SIG-M5 treated with dmso at 0.1 percent for 504 hours (cell line): ENCODE measurements around the gene MYOCD.
"Not testable (repeated sequence)": the region's sequence is repeated elsewhere in the genome, so short reads cannot be mapped to it uniquely, and the experiment has no call there.

Source experiments
- DNase-seq: peaks from one replicate; lab custom pipeline; 2025; ENCODE audit not compliant: unreplicated experiment; lab: John Stamatoyannopoulos, UW

The MYOCD gene, protein sequence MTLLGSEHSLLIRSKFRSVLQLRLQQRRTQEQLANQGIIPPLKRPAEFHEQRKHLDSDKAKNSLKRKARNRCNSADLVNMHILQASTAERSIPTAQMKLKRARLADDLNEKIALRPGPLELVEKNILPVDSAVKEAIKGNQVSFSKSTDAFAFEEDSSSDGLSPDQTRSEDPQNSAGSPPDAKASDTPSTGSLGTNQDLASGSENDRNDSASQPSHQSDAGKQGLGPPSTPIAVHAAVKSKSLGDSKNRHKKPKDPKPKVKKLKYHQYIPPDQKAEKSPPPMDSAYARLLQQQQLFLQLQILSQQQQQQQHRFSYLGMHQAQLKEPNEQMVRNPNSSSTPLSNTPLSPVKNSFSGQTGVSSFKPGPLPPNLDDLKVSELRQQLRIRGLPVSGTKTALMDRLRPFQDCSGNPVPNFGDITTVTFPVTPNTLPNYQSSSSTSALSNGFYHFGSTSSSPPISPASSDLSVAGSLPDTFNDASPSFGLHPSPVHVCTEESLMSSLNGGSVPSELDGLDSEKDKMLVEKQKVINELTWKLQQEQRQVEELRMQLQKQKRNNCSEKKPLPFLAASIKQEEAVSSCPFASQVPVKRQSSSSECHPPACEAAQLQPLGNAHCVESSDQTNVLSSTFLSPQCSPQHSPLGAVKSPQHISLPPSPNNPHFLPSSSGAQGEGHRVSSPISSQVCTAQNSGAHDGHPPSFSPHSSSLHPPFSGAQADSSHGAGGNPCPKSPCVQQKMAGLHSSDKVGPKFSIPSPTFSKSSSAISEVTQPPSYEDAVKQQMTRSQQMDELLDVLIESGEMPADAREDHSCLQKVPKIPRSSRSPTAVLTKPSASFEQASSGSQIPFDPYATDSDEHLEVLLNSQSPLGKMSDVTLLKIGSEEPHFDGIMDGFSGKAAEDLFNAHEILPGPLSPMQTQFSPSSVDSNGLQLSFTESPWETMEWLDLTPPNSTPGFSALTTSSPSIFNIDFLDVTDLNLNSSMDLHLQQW

GRCh38 chr17:12665263-12666210 lies at the start of gene MYOCD:
Gene MYOCD, plus strand, starts transcription at chr17:12665890. Its CDS starts 299 bp downstream, at chr17:12666189.
- no peak for DNase-seq

DNA sequence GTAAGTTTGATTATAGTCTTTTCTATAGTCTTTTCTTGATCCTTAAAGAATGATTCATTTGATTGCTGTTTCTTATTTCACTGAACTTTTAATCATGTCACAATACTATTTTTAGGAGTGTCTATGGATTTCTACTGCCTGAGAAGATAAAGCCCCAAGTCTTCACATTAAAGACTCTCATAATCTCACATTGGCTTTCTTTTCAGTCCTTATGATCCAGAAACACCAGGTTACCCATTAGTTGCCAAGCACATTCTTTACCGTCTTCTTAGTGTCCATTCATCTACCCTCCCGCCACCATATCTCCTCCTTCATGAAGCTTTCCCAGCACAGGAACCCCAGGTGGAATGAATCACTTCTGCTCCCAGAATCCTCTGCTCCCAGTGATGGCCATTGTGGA lies 49.5 kb upstream of the MYOCD start:
- DNase-seq = no peak

DNA sequence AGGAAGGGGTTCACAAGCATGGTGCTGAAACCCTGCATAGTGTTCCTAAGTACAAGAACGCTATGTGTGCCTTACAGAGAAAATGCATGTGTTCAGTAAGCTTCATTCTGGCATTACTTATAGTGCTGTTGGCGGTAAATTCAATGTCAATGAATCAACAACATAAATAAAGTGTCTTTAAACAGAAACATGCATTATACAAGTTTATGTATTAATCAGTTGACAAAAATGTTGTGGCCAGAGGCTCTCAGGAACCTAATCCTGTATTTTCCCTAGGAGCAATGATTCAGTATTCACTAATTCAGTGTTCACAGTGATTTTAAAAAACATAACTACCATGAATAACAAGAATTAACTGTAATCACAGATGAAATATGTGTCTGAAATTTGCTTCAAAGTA lies 47.1 kb upstream of the MYOCD start:
- DNase-seq = no peak

- no peak for DNase-seq
These were observed 46.1 kb upstream of the MYOCD start for GRCh38 chr17:12619459-12620199.

DNA sequence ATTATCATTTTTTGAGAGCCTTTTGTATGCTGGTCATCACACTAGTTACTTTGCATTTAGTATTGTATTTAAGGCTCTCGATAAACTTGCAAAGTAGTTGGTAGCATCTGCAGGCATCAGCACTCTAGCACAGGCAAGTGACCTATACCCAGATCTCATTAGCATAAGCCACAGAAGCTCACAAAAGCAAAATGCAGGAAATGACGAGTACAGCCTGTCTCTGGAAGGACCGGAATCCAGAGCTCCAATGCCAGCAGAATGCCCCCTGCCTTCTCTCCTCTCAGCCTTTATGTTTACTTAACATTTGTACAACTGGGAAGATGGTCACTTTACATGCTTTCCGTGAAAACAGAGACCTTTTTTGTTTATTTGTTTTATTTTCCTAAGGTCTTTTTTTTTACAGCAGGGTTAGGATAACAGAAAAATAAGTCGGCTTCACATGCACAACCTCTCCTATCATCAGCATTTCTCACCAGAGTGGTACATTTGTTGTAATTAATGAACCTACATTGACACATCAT lies 45.4 kb upstream of the MYOCD start:
- DNase-seq = no peak

GRCh38 chr17:12622726-12623125 lies 43.0 kb upstream of the MYOCD start:
- no peak for DNase-seq

DNA sequence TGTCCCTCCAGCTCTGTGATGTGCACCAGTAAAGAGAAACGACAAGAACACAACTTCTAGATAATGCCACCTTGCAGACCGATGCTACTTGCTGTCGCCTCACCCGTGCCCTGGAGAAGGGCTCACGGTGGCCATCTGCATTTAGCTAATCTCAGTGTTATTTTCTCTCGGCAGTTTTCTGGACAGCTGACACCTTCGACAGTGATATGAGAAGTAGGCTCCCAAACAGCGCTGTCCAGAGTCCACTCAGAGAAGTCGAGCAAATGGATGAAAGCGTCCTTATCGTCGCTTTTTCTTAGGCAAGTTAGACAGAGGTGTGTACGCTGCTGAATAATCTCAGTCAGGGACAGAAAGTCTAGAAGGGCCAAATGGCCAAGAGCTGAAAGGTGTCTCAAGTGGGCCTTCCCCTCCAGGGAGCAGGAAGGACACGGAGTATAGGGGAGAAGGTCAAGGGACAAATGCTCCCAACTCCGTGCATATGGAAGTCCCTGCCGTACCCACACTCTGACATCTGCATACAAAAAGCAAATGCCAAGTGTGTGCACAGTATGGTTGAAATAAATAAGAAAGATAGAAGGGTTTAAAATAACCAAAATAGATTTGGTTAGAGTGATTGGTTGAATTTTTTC lies 42.4 kb upstream of the MYOCD start:
- no peak for DNase-seq

GRCh38 chr17:12624211-12624610 lies 41.5 kb upstream of the MYOCD start:
- no peak for DNase-seq

DNA sequence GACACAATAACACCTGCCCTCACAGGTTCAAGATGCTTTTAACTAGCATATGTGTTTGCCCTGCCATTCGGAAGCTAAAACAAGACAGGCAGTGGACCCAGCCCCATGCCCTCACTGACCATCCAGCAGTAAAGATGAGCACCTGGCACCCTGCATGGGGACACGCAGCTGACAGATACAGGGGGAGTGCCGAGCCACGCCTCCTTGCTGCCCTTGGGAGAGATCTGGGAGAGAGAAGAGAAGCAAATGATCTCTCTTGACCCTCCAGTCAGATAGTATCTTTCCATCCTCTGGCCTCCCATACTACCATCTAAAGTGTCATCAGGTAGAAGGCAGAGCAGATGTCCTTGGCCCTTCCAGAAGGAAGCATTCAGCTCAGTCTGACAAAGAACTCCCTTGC lies 40.6 kb upstream of the MYOCD start:
- DNase-seq = no peak

- peak; percentile 34 for DNase-seq
These were observed 38.5 kb upstream of the MYOCD start for GRCh38 chr17:12627177-12627629.

- DNase-seq = no peak
These were observed 37.8 kb upstream of the MYOCD start for GRCh38 chr17:12627781-12628451.

DNA sequence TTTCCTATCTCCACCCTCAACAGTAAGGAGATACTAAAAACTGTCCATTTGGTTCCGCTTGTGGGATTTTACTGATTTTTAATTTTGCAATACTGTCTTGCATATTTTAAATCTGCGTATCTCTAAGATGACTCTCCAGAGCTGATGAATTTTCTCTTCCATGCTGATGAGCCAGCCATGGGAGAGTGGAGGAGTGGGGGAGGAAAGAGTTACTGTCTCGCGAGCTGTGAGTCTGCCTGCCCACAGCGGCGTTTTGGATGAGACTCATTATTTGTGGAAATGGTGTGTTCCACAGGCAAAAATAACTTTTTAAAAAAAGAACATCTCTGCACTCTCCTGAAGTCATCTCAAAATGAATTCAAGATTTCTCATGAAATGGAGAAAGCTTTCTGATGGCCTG lies 34.6 kb upstream of the MYOCD start:
- no peak for DNase-seq

DNA sequence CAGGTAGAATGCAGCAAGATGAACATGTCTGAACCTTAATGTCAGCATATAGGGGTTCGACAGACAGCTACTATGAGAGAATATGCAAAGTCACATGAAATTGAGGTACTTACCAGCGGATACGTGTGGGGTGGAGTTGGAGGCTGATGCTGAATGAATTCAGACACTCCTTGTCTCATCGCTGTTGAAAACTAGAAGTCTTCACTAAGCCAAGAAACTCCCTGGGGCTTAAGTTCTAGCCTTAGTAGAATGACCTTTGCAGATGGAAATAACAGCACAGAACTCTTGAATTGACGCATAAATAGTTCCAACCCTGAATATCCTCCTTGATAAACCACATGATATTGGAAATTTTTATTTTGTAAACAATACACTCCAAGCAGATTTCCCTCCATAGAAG lies 32.9 kb upstream of the MYOCD start:
- DNase-seq = no peak

DNA sequence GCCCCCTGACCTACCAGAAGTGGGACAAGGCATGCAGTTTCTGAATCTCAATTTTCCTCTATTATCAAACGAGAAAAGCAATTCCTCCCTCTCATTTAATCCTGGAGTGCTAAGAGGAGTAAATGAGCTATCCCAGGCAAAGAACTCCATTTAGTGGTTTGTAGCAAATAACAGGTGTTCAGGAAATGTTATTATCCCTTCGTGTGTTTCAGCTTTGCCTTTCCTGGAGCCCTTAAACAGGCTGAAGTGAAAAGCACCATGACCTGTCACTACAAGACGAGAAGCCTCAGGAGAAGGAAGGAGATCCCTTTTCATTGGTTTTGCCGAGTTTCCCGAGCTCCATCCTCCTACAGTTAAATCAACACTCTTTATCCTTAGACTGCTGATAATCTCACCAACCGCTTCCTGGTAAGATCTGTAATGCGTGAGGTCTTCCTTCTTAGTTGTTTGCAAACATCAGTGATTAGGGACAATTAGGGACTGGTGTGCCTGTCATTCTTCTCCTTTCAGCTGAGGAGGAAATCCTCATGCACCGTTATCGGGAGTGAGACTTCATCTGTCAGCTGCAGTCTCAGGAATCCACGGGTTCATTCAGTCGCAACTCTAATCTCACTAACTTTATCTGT lies 30.8 kb upstream of the MYOCD start:
- DNase-seq = no peak

- not testable (repeated sequence) for DNase-seq
These were observed 29.7 kb upstream of the MYOCD start for GRCh38 chr17:12635996-12636395.

DNA sequence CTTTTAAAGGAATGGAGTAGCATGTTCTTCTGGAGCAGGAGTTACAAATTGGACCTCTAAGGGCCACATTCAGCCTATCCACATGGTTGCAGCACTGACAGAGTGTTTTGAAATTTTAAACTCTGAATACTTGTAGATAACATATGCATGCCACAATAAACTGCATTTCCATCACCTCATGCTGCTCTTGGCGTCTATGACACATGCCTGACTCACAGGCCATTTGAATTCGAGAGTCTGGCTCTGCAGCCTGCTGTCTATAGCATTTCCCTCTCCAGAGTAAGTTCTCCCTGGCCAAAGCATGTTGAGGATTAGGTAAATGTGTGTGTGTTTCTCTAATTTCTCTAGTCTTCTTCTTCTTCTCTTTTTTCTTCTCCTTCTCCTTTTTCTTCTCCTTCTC lies 28.7 kb upstream of the MYOCD start:
- DNase-seq = no peak

DNA sequence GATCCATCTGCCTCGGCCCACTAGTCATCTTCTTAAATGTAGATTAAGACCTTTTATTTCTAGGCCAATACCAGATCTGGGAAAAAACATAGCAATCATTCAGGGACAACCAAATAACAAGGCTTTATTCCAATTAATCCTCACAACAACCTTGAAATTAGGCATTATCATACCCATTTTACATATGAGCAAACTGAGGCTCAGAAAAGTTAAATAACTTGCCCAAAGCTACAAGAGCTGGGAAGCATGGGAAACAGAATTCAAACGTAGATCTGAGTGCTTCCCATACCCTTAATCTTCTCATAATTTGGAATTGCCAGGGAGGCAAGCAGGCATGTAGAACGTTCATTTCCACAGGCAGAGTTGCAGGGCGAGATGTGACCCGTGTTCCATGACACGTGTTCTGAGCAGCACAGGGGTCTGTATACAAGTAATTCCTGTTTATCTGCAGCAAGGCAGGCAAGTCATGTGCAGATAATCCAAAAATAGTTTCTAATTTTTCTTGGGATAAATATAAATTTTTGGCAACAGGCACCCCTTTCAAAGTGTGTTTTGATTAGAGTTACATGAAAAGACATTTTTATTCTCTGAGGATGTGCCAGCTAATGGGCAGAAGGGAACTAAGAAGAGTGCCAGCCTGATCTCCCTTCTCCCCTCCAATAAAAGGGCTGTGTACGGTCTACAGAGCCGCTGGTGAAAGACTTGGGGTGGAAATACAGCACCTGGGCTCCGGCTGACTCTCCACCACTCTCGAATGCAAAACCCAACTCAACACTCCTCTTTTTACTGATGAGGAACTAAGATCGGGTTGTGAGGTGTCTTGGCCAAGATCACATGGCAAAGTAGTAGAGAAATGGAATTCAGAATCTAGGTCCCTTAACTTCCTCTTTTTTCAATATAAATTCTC lies 27.7 kb upstream of the MYOCD start:
- no peak for DNase-seq
